IMR-90 (cell line): ENCODE data around the gene KCNIP1. TPM values are rescaled to one million over a fixed set of nuclear protein-coding genes. Genes with fewer than 3 reads are reported as not detected.

Experiments
- ATAC-seq: fragments of 200-7000 bp; cut with Tn5 transposase; 2 replicates; pipeline ENCODE4 v1.9.1; 2020; ENCODE audit warnings: low read depth, mild to moderate bottlenecking, moderate library complexity
- BruUV-seq: library from RNA; stranded (reverse); fragments of 400-500 nt; replicated peaks from 2 replicates; lab custom pipeline; 2021; lab: Mats Ljungman, UMichigan
- CTCF ChIA-PET: fragments of 300-600 bp; formaldehyde crosslinking; extraction: SDS; loops from one replicate; lab custom pipeline; 2021; ENCODE audit warnings: antibody characterized with exemption; lab: Yijun Ruan, JAX
- POLR2A ChIA-PET: fragments of 300-600 bp; sonication (Branson Sonifier 250); formaldehyde crosslinking; loops from one replicate; lab custom pipeline; 2022; ENCODE audit warnings: antibody characterized with exemption; ENCODE audit not compliant: unreplicated experiment; lab: Charles Lee
- DNase-seq: peaks from one replicate; pipeline ENCODE4 v3.0.0; 2013
- H2AFZ ChIP-seq: replicated peaks from 2 replicates; pipeline ENCODE3; 2013; ENCODE audit warnings: low read length, mild to moderate bottlenecking; ENCODE audit not compliant: poor library complexity
- H2AK5ac ChIP-seq: 2 replicates; pipeline ENCODE4 v1.6.1; 2013; ENCODE audit warnings: low read depth, low read length, inconsistent platforms
- H2AK9ac ChIP-seq: replicated peaks from 2 replicates; pipeline ENCODE3; 2013; ENCODE audit warnings: mild to moderate bottlenecking, low read depth, low read length, moderate library complexity; ENCODE audit not compliant: poor library complexity
- H2BK120ac ChIP-seq: 2 replicates; pipeline ENCODE4 v1.6.1; 2013; ENCODE audit warnings: low read depth, low read length, inconsistent platforms
- H2BK15ac ChIP-seq: 3 replicates; pipeline ENCODE4 v1.6.1; 2013; ENCODE audit warnings: low read depth, low read length, inconsistent platforms
- H2BK20ac ChIP-seq: 2 replicates; pipeline ENCODE4 v1.6.1; 2013; ENCODE audit warnings: low read depth, mild to moderate bottlenecking, inconsistent platforms, low read length, moderate library complexity
- H2BK5ac ChIP-seq: 2 replicates; pipeline ENCODE4 v1.6.1; 2013; ENCODE audit warnings: mild to moderate bottlenecking, low read depth, low read length, inconsistent platforms; ENCODE audit not compliant: poor library complexity, severe bottlenecking
- H3K14ac ChIP-seq: replicated peaks from 2 replicates; pipeline ENCODE4 v1.6.1; 2013; ENCODE audit warnings: low read depth, low read length, inconsistent platforms
- H3K18ac ChIP-seq: 2 replicates; pipeline ENCODE4 v1.6.1; 2013; ENCODE audit warnings: low read depth, low read length, control low read depth
- H3K23ac ChIP-seq: 2 replicates; pipeline ENCODE4 v1.6.1; 2013; ENCODE audit warnings: low read depth, low read length, inconsistent platforms
- H3K27ac ChIP-seq: 2 replicates; pipeline ENCODE4 v1.5.1; 2013; ENCODE audit warnings: mild to moderate bottlenecking, control low read depth, low read length; ENCODE audit not compliant: insufficient read depth
- H3K27me3 ChIP-seq: 2 replicates; pipeline ENCODE4 v1.6.1; 2013; ENCODE audit warnings: low read length; ENCODE audit not compliant: control insufficient read depth, insufficient read depth
- H3K36me3 ChIP-seq: 2 replicates; pipeline ENCODE4 v1.6.1; 2013; ENCODE audit warnings: low read length, mixed read lengths; ENCODE audit not compliant: control insufficient read depth, insufficient read depth
- H3K4ac ChIP-seq: 2 replicates; pipeline ENCODE4 v1.6.1; 2013; ENCODE audit warnings: low read depth, low read length, inconsistent platforms
- H3K4me1 ChIP-seq: 2 replicates; pipeline ENCODE4 v1.6.1; 2013; ENCODE audit warnings: low read length, mixed read lengths; ENCODE audit not compliant: control insufficient read depth, insufficient read depth
- H3K4me2 ChIP-seq: 2 replicates; pipeline ENCODE4 v1.6.1; 2013; ENCODE audit warnings: low read depth, mild to moderate bottlenecking, control low read depth, low read length, moderate library complexity
- H3K4me3 ChIP-seq: 2 replicates; pipeline ENCODE4 v1.5.1; 2013; ENCODE audit warnings: low read depth, mild to moderate bottlenecking, control low read depth, low read length, moderate library complexity; ENCODE audit not compliant: insufficient read depth
- H3K56ac ChIP-seq: 2 replicates; pipeline ENCODE4 v1.6.1; 2013; ENCODE audit warnings: low read length, inconsistent platforms; ENCODE audit not compliant: insufficient read depth; ENCODE audit errors: extremely low read depth
- H3K79me1 ChIP-seq, 2 experiments: 2 replicates each; pipeline ENCODE4 v1.6.1; 2013; ENCODE audit warnings: low read length in 2 of 2, inconsistent platforms in 1 of 2, low read depth in 1 of 2
- H3K9ac ChIP-seq: 2 replicates; pipeline ENCODE4 v1.6.1; 2013; ENCODE audit warnings: low read depth, low read length, control low read depth
- H3K9me1 ChIP-seq: 2 replicates; pipeline ENCODE4 v1.6.1; 2013; ENCODE audit warnings: low read length, inconsistent platforms; ENCODE audit not compliant: insufficient read depth
- H3K9me3 ChIP-seq: 2 replicates; pipeline ENCODE4 v1.6.1; 2013; ENCODE audit warnings: low read length; ENCODE audit not compliant: control insufficient read depth, insufficient read depth
- H4K20me1 ChIP-seq: 2 replicates; pipeline ENCODE4 v1.6.1; 2013; ENCODE audit warnings: low read length, inconsistent platforms; ENCODE audit not compliant: insufficient read depth
- H4K5ac ChIP-seq: 2 replicates; pipeline ENCODE4 v1.6.1; 2013; ENCODE audit warnings: mild to moderate bottlenecking, low read depth, low read length, control low read depth
- H4K8ac ChIP-seq, 2 experiments: 2 replicates each; pipeline ENCODE4 v1.6.1; 2013; ENCODE audit warnings: low read depth in 2 of 2, low read length in 2 of 2, control low read depth in 1 of 2, inconsistent platforms in 1 of 2
- H4K91ac ChIP-seq: 2 replicates; pipeline ENCODE4 v1.6.1; 2013; ENCODE audit warnings: low read depth, low read length, inconsistent platforms; ENCODE audit not compliant: insufficient read depth
- BHLHE40 ChIP-seq: fragments of 150-350 bp; IDR thresholded peaks from 2 replicates; pipeline ENCODE4 v1.6.1; 2016; ENCODE audit warnings: mild to moderate bottlenecking, low read depth, low read length
- CTCF ChIP-seq: conservative IDR thresholded peaks from 2 replicates; pipeline ENCODE4 v1.5.1; 2012; ENCODE audit warnings: mild to moderate bottlenecking, low read depth, low read length, improper control_type of control experiment
- FOS ChIP-seq: fragments of 150-350 bp; IDR thresholded peaks from 2 replicates; pipeline ENCODE4 v1.6.1; 2016; ENCODE audit warnings: low read depth, low read length
- NFE2L2 ChIP-seq: fragments of 150-350 bp; IDR thresholded peaks from 2 replicates; pipeline ENCODE4 v1.6.1; 2016; ENCODE audit warnings: low read depth, mild to moderate bottlenecking, low read length
- RFX5 ChIP-seq: IDR thresholded peaks from 2 replicates; pipeline ENCODE4 v1.8.0; 2012; ENCODE audit warnings: low read depth, mild to moderate bottlenecking, low read length, moderate library complexity
- USF2 ChIP-seq: fragments of 150-350 bp; IDR thresholded peaks from 2 replicates; pipeline ENCODE4 v1.6.1; 2017; ENCODE audit warnings: mild to moderate bottlenecking, antibody characterized with exemption, low read length, low read depth
- WGBS, 2 experiments: methylation state at CpG; one replicate each; pipeline versions ENCODE4 v1.1.5 to v1.1.7; 2013; ENCODE audit warnings: missing lambda C conversion rate in 2 of 2; ENCODE audit not compliant: insufficient read length in 1 of 2; ENCODE audit errors: extremely low coverage in 2 of 2; 5-methylcytosine and 5-hydroxymethylcytosine counted together
- dilution Hi-C: fragments of 300-500 bp; cut with HindIII; formaldehyde crosslinking; loops from one replicate; pipeline ENCODE4 v1.14.3; 2018; ENCODE audit warnings: low sequenced_read_pairs; ENCODE audit not compliant: unreplicated experiment
- in situ Hi-C: fragments of 300-500 bp; cut with MboI; formaldehyde crosslinking; loops from 3 replicates; pipeline ENCODE4 v1.14.3; 2019; ENCODE audit warnings: low sequenced_read_pairs, inconsistent platforms, mixed read lengths
- intact Hi-C: fragments of 100-400 bp; cut with micrococcal nuclease; formaldehyde crosslinking; loops from 2 replicates; pipeline ENCODE4 v1.10.0; 2022
- polyA plus RNA-seq, 3 experiments: library from polyadenylated mRNA; depleted of rRNA; stranded (reverse); fragments of >200 nt; gene quantifications; 2 replicates each; pipeline ENCODE4 v1.2.3, GENCODE V29; 2012; ENCODE audit warnings: low replicate concordance in 1 of 3
- total RNA-seq: library from RNA; depleted of rRNA; stranded (reverse); fragments of >200 nt; gene quantifications from 2 replicates; pipeline ENCODE4 v1.2.3, GENCODE V29; 2012

KCNIP1 gene
- total and polyA plus RNA-seq, 2 of the 4 experiments (the other 2 are of a cell fraction): not detected

GRCh38 chr5:170571875-170572852 lies 68.3 kb downstream of the KCNIP1 start:
- H2AK5ac ChIP-seq: no peak overlapping the region
- no peak overlapping the region for H4K8ac ChIP-seq
- no peak overlapping the region for H2BK5ac ChIP-seq
- H3K27me3 ChIP-seq: no peaks in the 10 kb centered on the region; the same call in none of the 2 replicates
- H2AK9ac ChIP-seq: no peak overlapping the region
- no peaks in the 10 kb centered on the region for H3K36me3 ChIP-seq
- no peak overlapping the region for H3K4me3 ChIP-seq
- H4K20me1 ChIP-seq: no peaks in the 10 kb centered on the region
- H3K9me1 ChIP-seq: no peaks in the 10 kb centered on the region
- no peak overlapping the region for H4K5ac ChIP-seq
- dilution Hi-C loops (no loop called here), intact Hi-C loops (no loop called here), in situ Hi-C loops (no loop called here)
- H2BK120ac ChIP-seq: no peak overlapping the region
- no peak overlapping the region for H4K91ac ChIP-seq
- BruUV-seq: no TSS peak
- no peak overlapping the region for H3K56ac ChIP-seq
- H3K9ac ChIP-seq: no peak overlapping the region
- no peak overlapping the region for H3K18ac ChIP-seq
- no peaks in the 10 kb centered on the region for H3K79me1 ChIP-seq
- H3K23ac ChIP-seq: no peak overlapping the region
- H3K27ac ChIP-seq: no peak overlapping the region
- WGBS, 2 experiments: 0% methylated on average over 5 of the region's 16 CpGs; no CpG with 5 or more reads in 1 of the 2 experiments
- no peak overlapping the region for H3K14ac ChIP-seq
- H2BK20ac ChIP-seq: no peak overlapping the region
- no peak for ATAC-seq
- POLR2A ChIA-PET: no interaction called here
- no peak overlapping the region for H3K4me2 ChIP-seq
- CTCF ChIA-PET: no interaction called here
- H2AFZ ChIP-seq: no peak overlapping the region
- H3K4me1 ChIP-seq: no peaks in the 10 kb centered on the region
- H3K9me3 ChIP-seq: no peaks in the 10 kb centered on the region
- no peak for DNase-seq
- TF ChIP-seq FOS (no peak), BHLHE40 (no peak), NFE2L2 (no peak), CTCF (no peak), RFX5 (no peak), USF2 (no peak)
- H2BK15ac ChIP-seq: no peak overlapping the region
- H3K4ac ChIP-seq: no peak overlapping the region
